ENCODE results near the gene DNAJC18.

GRCh38 chr5:139393497-139394122 lies 45.7 kb downstream of the DNAJC18 start:
- TF ChIP-seq POLR2A (IDR thresholded peaks at IDR 0.05) (no peak), POLR2AphosphoS5 (IDR thresholded peaks at IDR 0.05; ENCODE audit: insufficient read depth in 1 of 2, low read depth in 1 of 2) (no peak)

All from vagina (tissue), 2 donors.